ENCODE measurements around the gene VGLL1.

Gene VGLL1

DNA sequence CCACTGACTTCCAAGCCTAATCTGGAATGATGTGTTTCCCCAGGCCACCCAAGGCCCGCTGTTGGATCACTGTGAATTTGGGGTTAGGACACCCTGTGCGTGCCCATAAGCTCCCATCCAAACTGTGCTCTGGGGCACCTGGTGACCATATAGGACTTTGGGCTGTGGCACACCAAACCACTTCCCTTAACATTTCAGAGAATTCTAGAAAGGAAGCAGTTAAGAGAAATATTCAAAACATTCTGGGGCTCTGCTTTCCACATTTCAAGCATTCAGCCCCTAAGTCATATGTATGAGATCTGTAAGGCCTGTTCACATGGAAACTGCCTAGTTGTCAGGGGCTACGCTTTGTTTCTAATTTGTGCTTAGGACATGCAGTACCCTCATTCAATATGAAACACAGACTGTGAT, 14.4 kb downstream of the VGLL1 start (continued):
- no peak for TF ChIP-seq ZNF792 (tag by site-specific recombination; IDR thresholded peaks at IDR 0.05)
- TF ChIP-seq, protein P1, sequence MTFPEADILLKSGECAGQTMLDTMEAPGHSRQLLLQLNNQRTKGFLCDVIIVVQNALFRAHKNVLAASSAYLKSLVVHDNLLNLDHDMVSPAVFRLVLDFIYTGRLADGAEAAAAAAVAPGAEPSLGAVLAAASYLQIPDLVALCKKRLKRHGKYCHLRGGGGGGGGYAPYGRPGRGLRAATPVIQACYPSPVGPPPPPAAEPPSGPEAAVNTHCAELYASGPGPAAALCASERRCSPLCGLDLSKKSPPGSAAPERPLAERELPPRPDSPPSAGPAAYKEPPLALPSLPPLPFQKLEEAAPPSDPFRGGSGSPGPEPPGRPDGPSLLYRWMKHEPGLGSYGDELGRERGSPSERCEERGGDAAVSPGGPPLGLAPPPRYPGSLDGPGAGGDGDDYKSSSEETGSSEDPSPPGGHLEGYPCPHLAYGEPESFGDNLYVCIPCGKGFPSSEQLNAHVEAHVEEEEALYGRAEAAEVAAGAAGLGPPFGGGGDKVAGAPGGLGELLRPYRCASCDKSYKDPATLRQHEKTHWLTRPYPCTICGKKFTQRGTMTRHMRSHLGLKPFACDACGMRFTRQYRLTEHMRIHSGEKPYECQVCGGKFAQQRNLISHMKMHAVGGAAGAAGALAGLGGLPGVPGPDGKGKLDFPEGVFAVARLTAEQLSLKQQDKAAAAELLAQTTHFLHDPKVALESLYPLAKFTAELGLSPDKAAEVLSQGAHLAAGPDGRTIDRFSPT (tag by site-specific recombination; IDR thresholded peaks at IDR 0.05) = no peak
- no peak for TF ChIP-seq ZNF585B (tag by site-specific recombination; IDR thresholded peaks at IDR 0.05)
- no peak for TF ChIP-seq ZNF677 (tag by site-specific recombination; IDR thresholded peaks at IDR 0.05)

DNA sequence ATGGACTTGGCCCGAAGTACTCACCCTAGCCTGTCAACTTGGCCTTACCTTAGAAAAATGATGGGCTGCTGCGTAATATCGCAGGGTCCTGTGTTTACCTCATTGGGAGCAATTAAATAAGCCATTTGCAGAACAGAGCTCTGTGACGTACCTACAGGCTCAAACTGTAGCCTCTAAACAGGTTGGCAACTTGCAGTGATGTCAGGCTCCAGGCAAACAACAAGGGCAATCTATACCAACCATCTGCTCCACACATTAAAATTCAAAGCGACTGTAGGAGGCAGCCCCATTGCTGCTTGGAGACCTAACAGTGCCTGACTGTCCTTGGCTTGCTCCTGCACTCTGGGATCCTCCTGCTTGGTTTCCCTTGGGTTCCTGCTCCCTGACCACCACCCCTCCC, 17.2 kb downstream of the VGLL1 start:
- Histone ChIP-seq H3K27ac (ENCODE audit: extremely low read depth, low read depth, low read length) (no peak overlapping the region), H3K9me3 (ENCODE audit: control insufficient read depth, insufficient read depth, low read depth, low read length) (no peaks in the 10 kb centered on the region), H3K4me1 (ENCODE audit: control insufficient read depth, insufficient read depth, low read length) (no peaks in the 10 kb centered on the region), H3K36me3 (ENCODE audit: control insufficient read depth in 2 of 2, insufficient read depth in 1 of 2, low read length in 2 of 2) (no peaks in the 10 kb centered on the region), H3K4me3 (ENCODE audit: low read depth, low read length) (no peak overlapping the region)
- TF ChIP-seq ZNF624 (tag by site-specific recombination; IDR thresholded peaks at IDR 0.05) (no peak), ZFP69B (tag by site-specific recombination; IDR thresholded peaks at IDR 0.05) (no peak), ZNF266 (tag by site-specific recombination; IDR thresholded peaks at IDR 0.05; ENCODE audit: low read depth) (no peak), ZNF747 (tag by site-specific recombination; IDR thresholded peaks at IDR 0.05) (no peak), ZBTB8A (tag by site-specific recombination; IDR thresholded peaks at IDR 0.05) (no peak), KLF10 (tag by site-specific recombination; IDR thresholded peaks at IDR 0.05) (no peak), ZNF548 (tag by site-specific recombination; IDR thresholded peaks at IDR 0.05) (no peak), MZF1 (tag by site-specific recombination; IDR thresholded peaks at IDR 0.05; ENCODE audit: borderline replicate concordance) (no peak), ZNF239 (tag by site-specific recombination; IDR thresholded peaks at IDR 0.05) (no peak), OVOL3 (tag by site-specific recombination; IDR thresholded peaks at IDR 0.05) (no peak), ZXDB (tag by site-specific recombination; IDR thresholded peaks at IDR 0.05) (no peak), ZNF174 (tag by site-specific recombination; IDR thresholded peaks at IDR 0.05) (no peak), SETDB1 (IDR thresholded peaks at IDR 0.05; ENCODE audit: insufficient read length, low read length) (no peak)
- TF ChIP-seq, protein P2, sequence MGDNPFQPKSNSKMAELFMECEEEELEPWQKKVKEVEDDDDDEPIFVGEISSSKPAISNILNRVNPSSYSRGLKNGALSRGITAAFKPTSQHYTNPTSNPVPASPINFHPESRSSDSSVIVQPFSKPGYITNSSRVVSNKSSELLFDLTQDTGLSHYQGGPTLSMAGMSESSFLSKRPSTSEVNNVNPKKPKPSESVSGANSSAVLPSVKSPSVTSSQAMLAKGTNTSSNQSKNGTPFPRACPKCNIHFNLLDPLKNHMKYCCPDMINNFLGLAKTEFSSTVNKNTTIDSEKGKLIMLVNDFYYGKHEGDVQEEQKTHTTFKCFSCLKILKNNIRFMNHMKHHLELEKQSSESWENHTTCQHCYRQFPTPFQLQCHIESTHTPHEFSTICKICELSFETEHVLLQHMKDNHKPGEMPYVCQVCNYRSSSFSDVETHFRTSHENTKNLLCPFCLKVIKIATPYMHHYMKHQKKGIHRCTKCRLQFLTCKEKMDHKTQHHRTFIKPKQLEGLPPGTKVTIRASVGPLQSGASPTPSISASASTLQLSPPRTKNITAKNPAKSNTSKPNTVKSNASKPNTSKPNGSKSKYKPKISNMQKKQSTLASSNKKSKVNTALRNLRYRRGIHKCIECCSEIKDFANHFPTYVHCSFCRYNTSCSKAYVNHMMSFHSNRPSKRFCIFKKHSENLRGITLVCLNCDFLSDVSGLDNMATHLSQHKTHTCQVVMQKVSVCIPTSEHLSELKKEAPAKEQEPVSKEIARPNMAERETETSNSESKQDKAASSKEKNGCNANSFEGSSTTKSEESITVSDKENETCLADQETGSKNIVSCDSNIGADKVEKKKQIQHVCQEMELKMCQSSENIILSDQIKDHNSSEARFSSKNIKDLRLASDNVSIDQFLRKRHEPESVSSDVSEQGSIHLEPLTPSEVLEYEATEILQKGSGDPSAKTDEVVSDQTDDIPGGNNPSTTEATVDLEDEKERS (tag by site-specific recombination; IDR thresholded peaks at IDR 0.05) = no peak
- TF ChIP-seq, protein P3, sequence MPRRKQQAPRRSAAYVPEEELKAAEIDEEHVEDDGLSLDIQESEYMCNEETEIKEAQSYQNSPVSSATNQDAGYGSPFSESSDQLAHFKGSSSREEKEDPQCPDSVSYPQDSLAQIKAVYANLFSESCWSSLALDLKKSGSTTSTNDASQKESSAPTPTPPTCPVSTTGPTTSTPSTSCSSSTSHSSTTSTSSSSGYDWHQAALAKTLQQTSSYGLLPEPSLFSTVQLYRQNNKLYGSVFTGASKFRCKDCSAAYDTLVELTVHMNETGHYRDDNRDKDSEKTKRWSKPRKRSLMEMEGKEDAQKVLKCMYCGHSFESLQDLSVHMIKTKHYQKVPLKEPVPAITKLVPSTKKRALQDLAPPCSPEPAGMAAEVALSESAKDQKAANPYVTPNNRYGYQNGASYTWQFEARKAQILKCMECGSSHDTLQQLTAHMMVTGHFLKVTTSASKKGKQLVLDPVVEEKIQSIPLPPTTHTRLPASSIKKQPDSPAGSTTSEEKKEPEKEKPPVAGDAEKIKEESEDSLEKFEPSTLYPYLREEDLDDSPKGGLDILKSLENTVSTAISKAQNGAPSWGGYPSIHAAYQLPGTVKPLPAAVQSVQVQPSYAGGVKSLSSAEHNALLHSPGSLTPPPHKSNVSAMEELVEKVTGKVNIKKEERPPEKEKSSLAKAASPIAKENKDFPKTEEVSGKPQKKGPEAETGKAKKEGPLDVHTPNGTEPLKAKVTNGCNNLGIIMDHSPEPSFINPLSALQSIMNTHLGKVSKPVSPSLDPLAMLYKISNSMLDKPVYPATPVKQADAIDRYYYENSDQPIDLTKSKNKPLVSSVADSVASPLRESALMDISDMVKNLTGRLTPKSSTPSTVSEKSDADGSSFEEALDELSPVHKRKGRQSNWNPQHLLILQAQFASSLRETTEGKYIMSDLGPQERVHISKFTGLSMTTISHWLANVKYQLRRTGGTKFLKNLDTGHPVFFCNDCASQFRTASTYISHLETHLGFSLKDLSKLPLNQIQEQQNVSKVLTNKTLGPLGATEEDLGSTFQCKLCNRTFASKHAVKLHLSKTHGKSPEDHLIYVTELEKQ (tag by site-specific recombination; IDR thresholded peaks at IDR 0.05; ENCODE audit: borderline replicate concordance) = no peak
- ChIA-PET POLR2A (no interaction called here), CTCF (no interaction called here)

Measured in HEK293 (cell line).